GM18907 (cell line): ENCODE measurements around the gene SFI1.
"Not testable (repeated sequence)": the region's sequence is repeated elsewhere in the genome, so short reads cannot be mapped to it uniquely, and the experiment has no call there.

Experiments
- ATAC-seq: cut with Tn5 transposase; IDR thresholded peaks from one replicate; pipeline ENCODE4 v1.9.1; 2021; ENCODE audit warnings: mild to moderate bottlenecking, moderate library complexity; ENCODE audit not compliant: unreplicated experiment

SFI1 gene, protein sequence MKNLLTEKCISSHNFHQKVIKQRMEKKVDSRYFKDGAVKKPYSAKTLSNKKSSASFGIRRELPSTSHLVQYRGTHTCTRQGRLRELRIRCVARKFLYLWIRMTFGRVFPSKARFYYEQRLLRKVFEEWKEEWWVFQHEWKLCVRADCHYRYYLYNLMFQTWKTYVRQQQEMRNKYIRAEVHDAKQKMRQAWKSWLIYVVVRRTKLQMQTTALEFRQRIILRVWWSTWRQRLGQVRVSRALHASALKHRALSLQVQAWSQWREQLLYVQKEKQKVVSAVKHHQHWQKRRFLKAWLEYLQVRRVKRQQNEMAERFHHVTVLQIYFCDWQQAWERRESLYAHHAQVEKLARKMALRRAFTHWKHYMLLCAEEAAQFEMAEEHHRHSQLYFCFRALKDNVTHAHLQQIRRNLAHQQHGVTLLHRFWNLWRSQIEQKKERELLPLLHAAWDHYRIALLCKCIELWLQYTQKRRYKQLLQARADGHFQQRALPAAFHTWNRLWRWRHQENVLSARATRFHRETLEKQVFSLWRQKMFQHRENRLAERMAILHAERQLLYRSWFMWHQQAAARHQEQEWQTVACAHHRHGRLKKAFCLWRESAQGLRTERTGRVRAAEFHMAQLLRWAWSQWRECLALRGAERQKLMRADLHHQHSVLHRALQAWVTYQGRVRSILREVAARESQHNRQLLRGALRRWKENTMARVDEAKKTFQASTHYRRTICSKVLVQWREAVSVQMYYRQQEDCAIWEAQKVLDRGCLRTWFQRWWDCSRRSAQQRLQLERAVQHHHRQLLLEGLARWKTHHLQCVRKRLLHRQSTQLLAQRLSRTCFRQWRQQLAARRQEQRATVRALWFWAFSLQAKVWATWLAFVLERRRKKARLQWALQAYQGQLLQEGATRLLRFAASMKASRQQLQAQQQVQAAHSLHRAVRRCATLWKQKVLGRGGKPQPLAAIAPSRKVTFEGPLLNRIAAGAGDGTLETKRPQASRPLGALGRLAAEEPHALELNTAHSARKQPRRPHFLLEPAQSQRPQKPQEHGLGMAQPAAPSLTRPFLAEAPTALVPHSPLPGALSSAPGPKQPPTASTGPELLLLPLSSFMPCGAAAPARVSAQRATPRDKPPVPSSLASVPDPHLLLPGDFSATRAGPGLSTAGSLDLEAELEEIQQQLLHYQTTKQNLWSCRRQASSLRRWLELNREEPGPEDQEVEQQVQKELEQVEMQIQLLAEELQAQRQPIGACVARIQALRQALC

DNA sequence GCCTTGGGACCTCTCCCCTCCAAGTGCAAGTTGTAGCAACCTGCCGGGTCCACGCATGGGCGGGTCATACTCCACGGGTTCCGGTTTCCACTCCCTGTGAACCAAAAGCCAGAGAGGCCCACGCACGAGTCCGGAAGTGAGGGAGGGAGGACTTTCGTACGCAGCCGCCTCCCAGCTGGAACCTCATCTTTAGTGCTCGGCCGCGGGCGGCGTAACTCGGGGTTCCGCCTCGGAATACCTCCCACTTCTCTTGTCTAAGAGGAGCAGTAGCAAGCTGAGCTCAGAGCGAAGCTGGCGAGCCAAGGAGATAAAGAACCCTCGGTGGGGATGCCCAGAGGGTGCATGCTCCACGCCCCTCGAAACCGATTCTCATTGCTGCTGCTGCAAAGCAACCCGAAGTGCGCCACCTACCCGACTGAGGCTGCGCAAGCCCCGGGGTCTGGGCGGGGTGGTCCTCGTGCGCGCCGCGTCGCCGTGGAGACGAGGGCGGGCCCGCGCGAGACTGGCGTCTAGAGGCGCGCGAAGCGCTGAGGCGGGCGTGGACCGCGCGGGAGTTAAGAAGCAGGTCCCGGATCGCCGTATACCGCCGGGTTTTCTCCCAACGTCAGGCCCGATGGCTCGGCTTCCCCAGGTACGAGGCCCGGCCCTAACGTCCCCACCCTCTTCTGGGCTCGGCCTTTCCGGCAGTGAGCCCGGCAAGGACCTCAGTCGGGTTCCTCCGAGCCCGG, at the start of gene SFI1:
TSS of gene SFI1 (plus strand) at position 530 of the 728 bp plus-strand sequence. CDS start 11,749 bp downstream, outside the sequence.
- ATAC-seq: peak; percentile 62

DNA sequence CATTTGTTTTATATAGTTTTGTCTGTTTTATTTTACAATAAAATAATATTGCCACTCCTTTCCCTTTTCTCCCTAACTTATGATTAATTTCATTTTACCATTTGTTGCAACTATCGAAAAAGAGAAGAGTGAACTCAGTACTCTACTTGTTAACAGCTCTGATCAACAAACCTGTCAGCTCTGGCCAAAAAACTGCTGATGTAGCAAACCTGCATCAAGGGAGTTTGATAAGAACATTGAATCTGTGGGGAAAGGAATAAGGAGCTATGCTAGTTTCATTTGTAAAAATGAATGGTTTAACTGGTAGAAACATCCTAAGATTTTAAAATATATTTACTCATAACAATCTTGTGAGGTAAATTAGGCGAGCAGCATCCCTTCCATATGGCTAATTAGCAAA, 49.6 kb upstream of the SFI1 start:
- no peak for ATAC-seq

DNA sequence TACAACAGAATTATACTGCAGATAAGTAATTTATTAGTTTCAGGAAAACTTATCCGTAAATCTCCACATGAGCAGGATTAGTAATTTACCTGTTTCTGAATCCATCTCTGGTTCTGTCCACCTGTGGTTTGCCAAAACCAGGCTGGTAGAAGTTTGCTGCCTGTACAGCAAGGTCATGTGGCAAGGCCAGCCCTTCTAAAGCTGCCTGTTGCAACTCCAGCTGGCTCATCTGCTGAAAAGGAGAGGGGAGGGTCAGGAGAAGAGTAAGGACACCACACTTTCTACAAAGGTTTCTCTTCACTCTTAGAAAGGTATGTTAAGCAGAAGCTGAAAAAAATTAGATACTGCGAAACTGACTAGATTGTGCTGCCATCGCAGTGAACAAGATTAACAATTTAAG, 49.0 kb upstream of the SFI1 start:
- ATAC-seq: no peak

DNA sequence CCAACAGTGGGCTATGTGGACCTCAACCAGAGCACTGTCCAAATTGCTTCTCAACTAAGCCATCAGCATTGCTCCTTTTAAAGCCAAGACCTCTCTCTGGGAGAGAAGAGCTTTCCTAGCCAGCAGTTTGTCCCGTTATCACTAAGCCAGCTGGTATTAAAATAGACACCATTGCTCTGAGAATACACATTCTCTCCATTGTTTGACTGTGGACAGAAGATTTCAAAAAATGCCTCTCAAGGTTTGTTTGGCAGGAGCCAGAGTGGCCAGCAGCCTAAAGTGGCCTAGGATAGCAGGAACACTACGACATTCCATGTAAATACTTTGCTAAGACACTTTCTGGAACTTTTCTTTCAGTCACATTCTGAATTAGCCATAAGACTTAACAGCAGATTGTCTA, 48.0 kb upstream of the SFI1 start:
- ATAC-seq: no peak

DNA sequence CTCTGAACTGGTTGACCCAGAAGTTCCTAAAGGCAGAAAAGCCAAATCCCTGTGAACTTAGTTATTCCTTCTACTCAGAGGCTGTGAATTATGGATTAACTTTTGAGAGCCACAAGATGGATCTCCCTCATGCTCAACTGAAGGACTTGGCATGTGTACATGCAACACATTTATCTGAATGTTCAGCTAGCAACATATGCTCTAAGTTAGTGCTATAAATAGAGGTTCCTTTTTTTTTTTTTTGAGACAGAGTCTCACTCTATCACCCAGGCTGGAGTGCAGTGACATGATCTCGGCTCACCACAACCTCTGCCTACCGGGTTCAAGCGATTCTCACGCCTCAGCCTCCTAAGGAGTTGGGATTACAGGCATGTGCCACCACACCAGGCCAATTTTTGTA, 46.8 kb upstream of the SFI1 start:
- no peak for ATAC-seq

DNA sequence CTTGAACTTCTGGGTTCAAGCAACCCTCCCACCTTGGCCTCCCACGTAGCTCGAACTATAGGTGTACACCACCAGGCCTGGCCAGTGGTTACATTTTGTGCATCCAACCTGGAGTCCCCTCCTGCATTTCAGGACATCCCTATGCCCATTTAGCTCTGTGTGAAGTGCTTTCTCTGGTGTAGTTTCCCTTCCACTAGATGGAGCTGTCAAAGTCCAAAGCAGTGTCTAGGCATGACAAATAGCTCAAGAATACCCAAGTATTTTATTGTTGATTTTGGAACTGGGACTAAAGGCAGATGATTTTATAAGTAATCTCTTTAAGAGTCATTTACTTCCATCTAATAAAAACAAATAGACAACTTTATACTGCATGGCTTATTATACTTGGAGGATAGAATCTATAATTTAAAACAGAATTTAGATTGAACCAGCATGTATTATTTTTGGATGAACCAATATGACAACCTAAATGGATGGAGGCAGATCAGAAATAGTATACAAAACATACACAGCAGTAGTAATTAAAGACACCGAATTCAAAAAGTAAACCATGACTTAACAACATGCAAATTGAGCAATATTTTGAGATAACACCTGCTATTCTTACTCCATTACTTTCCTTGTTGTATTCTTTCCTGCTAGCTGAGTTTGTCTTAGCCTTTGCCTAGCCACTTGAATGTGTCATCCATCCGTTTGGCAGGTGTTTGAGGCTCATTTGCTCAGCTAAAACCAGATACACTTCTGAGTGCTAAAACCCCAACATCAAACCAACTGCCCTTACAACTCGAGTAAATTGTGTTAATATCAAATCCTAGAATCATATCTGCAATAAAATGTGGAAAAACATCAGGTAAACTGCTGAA, 44.4 kb upstream of the SFI1 start:
- ATAC-seq: no peak

DNA sequence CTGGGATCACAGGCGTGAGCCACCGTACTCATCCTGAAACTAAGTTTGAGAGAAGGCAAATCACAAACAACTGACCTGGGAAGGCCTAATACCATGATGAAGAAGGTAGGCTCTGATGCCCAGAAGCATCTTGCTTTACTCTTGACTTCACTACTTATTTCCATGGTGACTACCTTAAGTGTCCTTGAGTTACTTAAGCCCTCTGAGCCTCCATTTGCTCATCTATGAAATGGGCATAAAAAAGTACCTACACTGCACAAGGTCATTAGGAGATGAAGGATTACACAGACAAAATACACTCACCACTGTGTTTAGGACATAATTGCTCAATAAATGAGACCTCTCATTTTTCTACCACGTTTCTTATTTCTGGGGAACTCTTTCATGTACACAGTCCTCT, 34.6 kb upstream of the SFI1 start:
- no peak for ATAC-seq

DNA sequence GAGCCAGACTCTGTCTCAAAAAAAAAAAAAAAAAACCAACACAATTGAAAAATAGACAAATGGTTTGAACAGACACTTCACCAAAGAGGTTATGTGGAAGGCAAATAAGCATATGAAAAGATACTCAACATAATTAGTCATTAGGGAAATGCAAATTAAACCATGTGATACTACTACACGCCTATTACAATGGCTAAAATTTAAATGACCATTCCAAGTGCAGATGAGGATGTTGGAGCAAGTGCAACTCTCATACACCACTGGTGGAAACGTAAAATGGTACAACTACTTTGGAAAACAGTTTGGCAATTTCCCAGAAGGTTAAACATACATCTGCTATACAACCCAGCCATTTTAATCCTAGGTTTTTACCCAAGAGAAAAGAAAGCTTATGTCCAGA, 31.0 kb upstream of the SFI1 start:
- no peak for ATAC-seq

DNA sequence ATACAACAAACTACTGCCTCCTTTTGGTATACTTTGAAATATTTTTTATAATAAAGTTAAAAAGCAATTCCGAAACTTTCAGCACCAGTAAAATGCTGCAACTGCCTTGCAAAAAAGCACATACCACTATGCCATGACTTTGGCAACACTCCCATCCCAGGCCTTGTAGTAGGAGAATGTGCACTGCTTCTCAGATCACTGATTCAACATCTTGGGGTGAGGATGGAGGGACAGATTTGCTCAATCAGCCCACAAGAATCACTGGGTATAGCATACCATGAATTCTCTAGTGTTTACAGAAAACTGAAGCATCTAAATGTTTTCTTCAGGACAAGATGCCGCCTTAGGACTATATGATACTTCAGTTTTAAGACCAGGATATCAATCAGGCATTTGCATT, 21.6 kb upstream of the SFI1 start:
- no peak for ATAC-seq

DNA sequence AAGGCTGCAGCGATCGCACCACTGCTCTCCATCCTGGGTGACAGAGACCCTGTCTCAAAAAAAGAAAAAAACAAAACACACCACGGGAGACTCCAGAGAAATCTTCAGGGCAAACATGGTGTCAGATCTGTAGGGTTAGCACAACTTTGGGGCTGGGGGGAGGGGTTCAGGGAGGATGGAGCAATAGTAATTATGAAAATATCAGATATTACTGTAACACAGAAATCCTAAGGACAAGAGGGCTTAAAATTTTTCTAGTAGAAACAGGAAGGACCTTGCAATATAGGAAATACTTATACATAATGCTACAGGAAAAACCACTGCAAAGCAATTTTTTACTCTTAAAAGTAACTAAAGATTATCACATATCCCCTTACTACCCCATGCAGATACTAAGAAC, 20.5 kb upstream of the SFI1 start:
- ATAC-seq: no peak

DNA sequence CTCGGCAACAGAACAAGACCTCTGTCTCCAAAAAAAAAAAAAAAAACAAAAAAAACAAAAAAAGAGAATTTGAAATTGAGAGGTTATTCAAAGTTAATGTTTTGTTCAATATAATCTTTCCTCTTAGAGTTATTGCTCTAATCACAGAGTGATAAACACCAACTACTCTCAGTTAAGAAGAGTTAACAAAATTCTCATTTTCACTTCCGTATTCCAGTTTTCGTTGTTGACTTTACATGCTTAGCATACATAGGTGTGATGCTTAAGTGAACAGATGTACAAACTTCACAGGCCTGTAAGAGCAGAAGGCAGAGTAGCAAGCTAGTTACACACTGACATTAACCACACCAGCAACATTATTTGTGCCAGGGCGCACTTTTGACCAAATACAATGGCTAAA, 19.0 kb upstream of the SFI1 start:
- ATAC-seq: peak; percentile 68

DNA sequence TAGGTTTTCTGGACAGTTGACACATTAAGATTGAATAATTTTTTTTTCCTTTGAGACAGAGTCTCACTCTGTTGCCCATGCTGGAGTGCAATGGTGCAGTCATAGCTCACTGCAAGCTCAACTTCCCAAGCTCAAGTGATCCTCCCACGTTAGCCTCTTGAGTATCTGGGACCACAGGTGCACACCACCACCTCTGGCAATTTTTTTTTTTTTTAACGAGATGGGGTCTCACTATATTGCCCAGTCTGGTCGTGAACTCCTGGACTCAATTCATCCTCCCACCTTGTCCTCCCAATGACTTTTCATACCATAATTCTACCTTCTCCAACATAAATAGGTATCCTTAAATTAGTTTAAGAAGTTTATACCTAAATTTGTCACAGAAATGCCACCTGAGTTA, 15.2 kb upstream of the SFI1 start:
- no peak for ATAC-seq

DNA sequence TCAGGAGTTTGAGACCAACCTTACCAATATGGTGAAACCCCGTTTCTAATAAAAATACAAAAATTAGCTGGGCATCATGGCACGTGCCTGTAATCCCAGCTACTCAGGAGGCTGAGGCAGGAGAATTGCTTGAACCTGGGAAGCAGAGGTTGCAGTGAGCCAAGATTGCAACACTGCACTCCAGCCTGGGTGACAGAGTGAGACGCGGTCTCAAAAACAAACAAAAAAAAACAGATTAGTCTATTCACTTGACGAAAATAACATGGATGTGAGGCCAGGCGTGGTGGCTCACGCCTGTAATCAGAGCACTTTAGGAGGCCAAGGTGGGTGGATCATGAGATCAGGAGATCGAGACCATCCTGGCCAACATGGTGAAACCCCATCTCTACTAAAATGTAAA, 13.9 kb upstream of the SFI1 start:
- not testable (repeated sequence) for ATAC-seq

DNA sequence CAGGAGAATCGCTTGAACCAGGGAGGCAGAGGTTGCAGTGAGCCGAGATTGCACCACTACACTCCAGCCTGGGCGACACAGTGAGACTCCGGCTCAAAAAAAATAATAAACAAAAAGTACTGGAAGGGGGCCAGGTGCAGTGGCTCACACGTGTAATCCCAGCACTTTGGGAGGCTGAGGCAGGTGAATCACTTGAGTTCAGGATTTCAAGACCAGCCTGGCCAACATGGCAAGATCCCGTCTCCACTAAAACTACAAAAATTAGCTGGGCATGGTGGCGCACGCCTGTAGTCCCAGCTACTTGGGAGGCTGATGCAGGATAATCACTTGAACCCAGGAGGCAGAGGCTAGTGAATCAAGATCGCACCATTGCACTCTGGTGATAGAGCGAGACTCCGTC, 10.0 kb upstream of the SFI1 start:
- not testable (repeated sequence) for ATAC-seq

DNA sequence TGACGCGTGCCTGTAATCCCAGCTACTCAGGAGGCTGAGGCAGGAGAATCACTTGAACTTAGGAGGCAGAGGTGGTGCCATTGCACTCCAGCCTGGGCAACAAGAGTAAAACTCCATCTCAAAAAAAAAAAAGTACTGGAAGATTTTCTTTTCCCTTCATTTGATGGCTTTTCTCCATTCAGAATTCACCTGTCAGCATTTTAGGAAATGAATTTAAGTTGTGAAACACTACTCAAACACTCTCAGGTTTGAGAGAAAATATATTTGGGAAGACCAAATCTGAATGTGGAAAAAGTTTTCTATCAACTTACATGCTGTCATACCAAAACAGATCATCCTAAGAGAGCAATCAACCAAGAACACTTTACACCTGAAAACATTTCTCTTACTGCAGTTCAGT, 9.4 kb upstream of the SFI1 start:
- ATAC-seq: no peak

DNA sequence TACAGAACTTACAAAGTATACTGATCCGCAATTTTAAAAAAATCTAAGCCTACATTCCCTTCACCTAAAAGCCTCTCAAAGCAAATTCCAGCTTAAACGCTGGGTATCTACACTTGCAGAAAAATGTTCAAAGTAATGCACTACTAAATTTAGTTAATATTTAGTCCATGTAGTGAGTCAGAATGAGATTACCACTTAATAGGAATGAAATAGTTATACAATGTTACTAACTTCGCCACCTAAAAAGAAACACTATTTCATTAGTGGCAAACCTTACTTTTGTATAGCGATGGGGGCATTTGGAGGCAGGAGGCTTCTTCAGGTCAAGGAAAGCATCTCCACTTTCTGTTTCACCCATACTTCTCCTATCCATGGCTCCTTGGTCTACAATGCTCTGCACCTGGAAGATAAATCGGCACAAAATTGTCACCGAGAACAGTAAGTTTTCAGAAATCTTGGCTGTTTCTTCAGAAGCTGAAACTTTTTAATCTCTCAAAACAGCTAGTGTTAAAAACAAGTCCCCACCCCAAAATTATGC, 7.9 kb upstream of the SFI1 start:
- ATAC-seq: no peak

DNA sequence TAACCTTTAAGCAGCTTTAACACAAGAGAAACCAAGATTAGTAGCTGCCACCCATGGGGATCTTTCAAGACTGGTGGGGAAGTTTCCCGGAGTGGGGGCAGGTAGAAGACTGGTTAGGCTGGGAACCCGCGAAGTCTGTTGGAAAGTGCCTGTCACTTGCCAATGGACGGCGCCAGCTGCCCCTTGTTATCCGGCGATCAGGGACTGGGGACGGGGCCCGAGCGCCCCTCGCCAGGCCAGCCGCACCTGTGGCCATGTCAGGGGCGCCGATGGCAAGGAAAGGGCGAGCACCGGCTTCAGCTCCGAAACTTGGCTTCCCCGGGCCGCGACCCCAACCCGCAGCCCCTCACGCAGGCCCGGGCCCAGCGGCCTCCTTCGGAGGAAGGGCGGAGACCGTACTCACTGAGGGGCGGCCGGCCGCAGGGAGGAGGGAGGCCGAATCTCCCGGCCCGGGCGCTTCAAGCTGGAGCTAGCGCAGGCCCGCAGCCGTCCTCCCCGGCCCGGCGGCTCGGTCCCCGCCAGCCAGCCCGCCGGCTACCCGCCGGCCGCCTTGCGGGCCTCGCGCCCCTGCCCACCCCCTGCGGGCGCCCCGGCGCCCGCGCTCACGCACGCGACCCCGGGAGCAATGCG, 7.2 kb upstream of the SFI1 start:
- peak; percentile 20 for ATAC-seq

DNA sequence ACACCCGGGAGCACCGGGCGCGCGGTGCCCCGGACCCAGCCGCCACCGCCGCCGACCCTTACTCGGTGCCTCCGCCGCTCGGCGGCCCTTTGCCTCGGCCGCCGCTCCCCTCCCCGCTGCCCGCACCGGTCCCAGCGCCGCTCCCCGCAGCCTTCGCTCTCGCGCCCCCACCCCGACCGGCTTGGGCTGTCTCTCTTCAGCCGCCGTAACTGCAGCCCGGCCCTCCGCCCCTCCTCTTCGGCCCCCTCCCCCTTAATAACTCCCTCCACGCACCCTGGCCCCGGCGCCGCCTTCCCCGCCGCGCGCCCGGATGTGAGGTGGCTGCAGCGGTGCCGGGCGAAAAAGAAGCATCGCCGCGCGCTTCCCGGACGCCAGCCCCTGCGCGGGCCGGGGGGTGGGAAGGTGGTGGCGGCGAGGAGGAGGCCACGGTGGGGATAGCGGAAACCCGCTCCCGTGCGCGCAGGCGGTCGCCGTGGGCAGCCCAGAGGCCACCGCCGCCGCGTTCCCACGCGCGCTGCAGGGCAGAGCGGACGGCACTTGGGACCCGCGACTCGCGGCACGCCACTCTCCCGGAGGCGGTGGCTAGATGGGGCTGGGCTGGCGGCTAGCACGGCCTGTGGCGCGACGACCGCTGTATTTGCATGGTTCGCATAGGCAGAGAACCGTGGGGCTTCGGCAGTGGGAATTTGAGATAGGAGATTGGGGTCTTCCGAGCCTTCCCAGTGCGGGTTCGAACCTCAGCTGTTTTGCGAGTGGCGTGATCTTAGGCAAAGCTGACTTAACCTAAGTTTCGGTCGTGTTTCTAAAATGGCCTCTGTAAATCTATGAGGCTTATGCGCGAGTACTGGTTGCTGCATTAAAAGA, 6.5 kb upstream of the SFI1 start, which contains the start of gene EIF4ENIF1:
TSS of gene EIF4ENIF1 (minus strand) at position 211 of the 864 bp plus-strand sequence. CDS start 1,124 bp downstream, outside the sequence.
- peak; percentile 37 for ATAC-seq
